ENCODE data around the gene CLCNKA. TPM values are rescaled to one million over a fixed set of nuclear protein-coding genes. Genes with fewer than 3 reads are reported as not detected.

The CLCNKA gene
- total and polyA plus RNA-seq, 3 donors from 2014 or later: 6.5 to 9.9 (median 6.9) TPM

GRCh38 chr1:15988856-15989736 is 32.7 kb upstream of the CLCNKA start:
- Histone ChIP-seq H3K27me3 (no peaks in the 10 kb centered on the region), H3K4me3 (no peak overlapping the region), H3K27ac (no peak overlapping the region), H3K36me3 (ENCODE audit: low read depth, missing control alignments) (no peaks in the 10 kb centered on the region), H3K4me1 (no peaks in the 10 kb centered on the region), H3K9me3 (no peaks in the 10 kb centered on the region)
- WGBS, 2 donors: 91 to 94% methylated on average over 9 to 13 of the region's 13 CpGs
- TF ChIP-seq CTCF (IDR thresholded peaks at IDR 0.05) (no peak), POLR2A (IDR thresholded peaks at IDR 0.05) (no peak)
- intact Hi-C loops (cut with DNase I; ENCODE audit: low total_unique reads): no loop called here
- DNase-seq: no peak

- 52 to 85% methylated on average over 5 to 9 of the region's 9 CpGs for WGBS, 2 donors
Observed at GRCh38 chr1:15989776-15990175, 32.1 kb upstream of the CLCNKA start.

GRCh38 chr1:15991427-15992186 is 30.2 kb upstream of the CLCNKA start:
- no peak overlapping the region for H3K4me3 ChIP-seq
- no peak for DNase-seq
- no peak overlapping the region for H3K27ac ChIP-seq
- TF ChIP-seq POLR2A (IDR thresholded peaks at IDR 0.05) (no peak), CTCF (IDR thresholded peaks at IDR 0.05) (no peak)
- H3K36me3 ChIP-seq (ENCODE audit: low read depth, missing control alignments): no peaks in the 10 kb centered on the region
- WGBS, 2 donors: 80 to 94% methylated on average over 3 to 11 of the region's 11 CpGs
- intact Hi-C loops (cut with DNase I; ENCODE audit: low total_unique reads): no loop called here
- H3K27me3 ChIP-seq: no peaks in the 10 kb centered on the region
- H3K9me3 ChIP-seq: no peaks in the 10 kb centered on the region
- no peaks in the 10 kb centered on the region for H3K4me1 ChIP-seq

More at GRCh38 chr1:15989776-15990175, 32.1 kb upstream of the CLCNKA start:
- TF ChIP-seq POLR2A (IDR thresholded peaks at IDR 0.05) (no peak), CTCF (IDR thresholded peaks at IDR 0.05) (no peak)
- H3K27ac ChIP-seq: no peak overlapping the region
- no peaks in the 10 kb centered on the region for H3K9me3 ChIP-seq
- peak; percentile 59 for DNase-seq
- H3K4me1 ChIP-seq: no peaks in the 10 kb centered on the region
- intact Hi-C loops (cut with DNase I; ENCODE audit: low total_unique reads): no loop called here
- no peaks in the 10 kb centered on the region for H3K36me3 ChIP-seq (ENCODE audit: low read depth, missing control alignments)
- no peak overlapping the region for H3K4me3 ChIP-seq
- H3K27me3 ChIP-seq: no peaks in the 10 kb centered on the region

GRCh38 chr1:15992187-15992553 is 29.7 kb upstream of the CLCNKA start:
- DNase-seq: no peak
- WGBS, 2 donors: 93 to 95% methylated on average over 7 of the region's 7 CpGs
- no peaks in the 10 kb centered on the region for H3K4me1 ChIP-seq
- no peak for TF ChIP-seq CTCF (IDR thresholded peaks at IDR 0.05)
- no peak for TF ChIP-seq POLR2A (IDR thresholded peaks at IDR 0.05)
- H3K36me3 ChIP-seq (ENCODE audit: low read depth, missing control alignments): no peaks in the 10 kb centered on the region
- no peaks in the 10 kb centered on the region for H3K27me3 ChIP-seq
- no peaks in the 10 kb centered on the region for H3K9me3 ChIP-seq
- no peak overlapping the region for H3K27ac ChIP-seq
- H3K4me3 ChIP-seq: no peak overlapping the region
- intact Hi-C loops (cut with DNase I; ENCODE audit: low total_unique reads): no loop called here

Data from testis (tissue), 3 donors.